22Rv1 (cell line): ENCODE results near the gene DAZAP2.

Source experiments
- H3K27ac ChIP-seq: fragments of 450-650 bp; 2 replicates; pipeline ENCODE4 v1.5.1; 2017
- CTCF ChIP-seq: fragments of 450-650 bp; IDR thresholded peaks from 2 replicates; pipeline ENCODE4 v1.5.1; 2017; ENCODE audit warnings: mild to moderate bottlenecking
- ZFX ChIP-seq: fragments of 450-650 bp; IDR thresholded peaks from 2 replicates; pipeline ENCODE4 v1.6.1; 2017; ENCODE audit warnings: antibody characterized with exemption, borderline replicate concordance

The DAZAP2 gene

GRCh38 chr12:51217133-51217967, 21.3 kb upstream of the DAZAP2 start:
- TF ChIP-seq CTCF (no peak), ZFX (no peak)
- H3K27ac ChIP-seq: peak overlapping the region; percentile 97

- peak within 1 kb of the TSS; percentile 97 for H3K27ac ChIP-seq
- no peak for TF ChIP-seq ZFX
- TF ChIP-seq CTCF: peak; percentile 80
These were observed 20.5 kb upstream of the DAZAP2 start, which contains the start of gene POU6F1 for GRCh38 chr12:51217968-51218606. Gene POU6F1, minus strand, starts transcription at chr12:51218062. Its CDS starts 11,226 bp downstream, at chr12:51206836.

GRCh38 chr12:51218607-51219161, 19.9 kb upstream of the DAZAP2 start:
- H3K27ac ChIP-seq: peak overlapping the region; percentile 97
- no peak for TF ChIP-seq ZFX
- TF ChIP-seq CTCF: no peak

- TF ChIP-seq CTCF (no peak), ZFX (no peak)
These were observed 19.3 kb upstream of the DAZAP2 start for GRCh38 chr12:51219322-51219721.

GRCh38 chr12:51219857-51220256, 18.8 kb upstream of the DAZAP2 start:
- peak overlapping the region; percentile 97 for H3K27ac ChIP-seq

More at GRCh38 chr12:51219322-51219721, 19.3 kb upstream of the DAZAP2 start:
- H3K27ac ChIP-seq: peak overlapping the region; percentile 97

GRCh38 chr12:51222461-51222860, 16.2 kb upstream of the DAZAP2 start:
- TF ChIP-seq ZFX: no peak
- TF ChIP-seq CTCF: no peak
- peak overlapping the region; percentile 97 for H3K27ac ChIP-seq

GRCh38 chr12:51224625-51225024, 14.0 kb upstream of the DAZAP2 start:
- H3K27ac ChIP-seq: peak overlapping the region; percentile 97
- TF ChIP-seq ZFX (no peak), CTCF (no peak)
